ENCODE data around the gene SLC5A2.

SLC5A2 gene

GRCh38 chr16:31474173-31474714, 8.7 kb upstream of the SLC5A2 start:
- Histone ChIP-seq H3K27ac (peak overlapping the region in 1 of 2 donors; percentile 52), H3K4me3 (no peak overlapping the region)
- no peak for DNase-seq (ENCODE audit: low spot score)
- TF ChIP-seq, protein P1, sequence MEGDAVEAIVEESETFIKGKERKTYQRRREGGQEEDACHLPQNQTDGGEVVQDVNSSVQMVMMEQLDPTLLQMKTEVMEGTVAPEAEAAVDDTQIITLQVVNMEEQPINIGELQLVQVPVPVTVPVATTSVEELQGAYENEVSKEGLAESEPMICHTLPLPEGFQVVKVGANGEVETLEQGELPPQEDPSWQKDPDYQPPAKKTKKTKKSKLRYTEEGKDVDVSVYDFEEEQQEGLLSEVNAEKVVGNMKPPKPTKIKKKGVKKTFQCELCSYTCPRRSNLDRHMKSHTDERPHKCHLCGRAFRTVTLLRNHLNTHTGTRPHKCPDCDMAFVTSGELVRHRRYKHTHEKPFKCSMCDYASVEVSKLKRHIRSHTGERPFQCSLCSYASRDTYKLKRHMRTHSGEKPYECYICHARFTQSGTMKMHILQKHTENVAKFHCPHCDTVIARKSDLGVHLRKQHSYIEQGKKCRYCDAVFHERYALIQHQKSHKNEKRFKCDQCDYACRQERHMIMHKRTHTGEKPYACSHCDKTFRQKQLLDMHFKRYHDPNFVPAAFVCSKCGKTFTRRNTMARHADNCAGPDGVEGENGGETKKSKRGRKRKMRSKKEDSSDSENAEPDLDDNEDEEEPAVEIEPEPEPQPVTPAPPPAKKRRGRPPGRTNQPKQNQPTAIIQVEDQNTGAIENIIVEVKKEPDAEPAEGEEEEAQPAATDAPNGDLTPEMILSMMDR (IDR thresholded peaks at IDR 0.05), result no peak

- H3K27ac ChIP-seq, result no peak overlapping the region
- DNase-seq (ENCODE audit: low spot score), result no peak
- TF ChIP-seq, protein P1 (IDR thresholded peaks at IDR 0.05), result no peak
- H3K4me3 ChIP-seq, result no peak overlapping the region
Observed at GRCh38 chr16:31474773-31475738, 7.9 kb upstream of the SLC5A2 start.

- peak overlapping the region; percentile 47 for H3K4me3 ChIP-seq
- TF ChIP-seq, protein P1 (IDR thresholded peaks at IDR 0.05), result no peak
- H3K27ac ChIP-seq, result peak overlapping the region in 1 of 2 donors; percentile 46
- no peak for DNase-seq (ENCODE audit: low spot score)
Observed at GRCh38 chr16:31475946-31476302, 7.0 kb upstream of the SLC5A2 start.

- Histone ChIP-seq H3K4me3 (peak overlapping the region; percentile 47), H3K27ac (peak overlapping the region in 1 of 2 donors; percentile 46)
- no peak for DNase-seq (ENCODE audit: low spot score)
- TF ChIP-seq, protein P1 (IDR thresholded peaks at IDR 0.05), result no peak
Observed at GRCh38 chr16:31476303-31477219, 6.4 kb upstream of the SLC5A2 start.

DNA sequence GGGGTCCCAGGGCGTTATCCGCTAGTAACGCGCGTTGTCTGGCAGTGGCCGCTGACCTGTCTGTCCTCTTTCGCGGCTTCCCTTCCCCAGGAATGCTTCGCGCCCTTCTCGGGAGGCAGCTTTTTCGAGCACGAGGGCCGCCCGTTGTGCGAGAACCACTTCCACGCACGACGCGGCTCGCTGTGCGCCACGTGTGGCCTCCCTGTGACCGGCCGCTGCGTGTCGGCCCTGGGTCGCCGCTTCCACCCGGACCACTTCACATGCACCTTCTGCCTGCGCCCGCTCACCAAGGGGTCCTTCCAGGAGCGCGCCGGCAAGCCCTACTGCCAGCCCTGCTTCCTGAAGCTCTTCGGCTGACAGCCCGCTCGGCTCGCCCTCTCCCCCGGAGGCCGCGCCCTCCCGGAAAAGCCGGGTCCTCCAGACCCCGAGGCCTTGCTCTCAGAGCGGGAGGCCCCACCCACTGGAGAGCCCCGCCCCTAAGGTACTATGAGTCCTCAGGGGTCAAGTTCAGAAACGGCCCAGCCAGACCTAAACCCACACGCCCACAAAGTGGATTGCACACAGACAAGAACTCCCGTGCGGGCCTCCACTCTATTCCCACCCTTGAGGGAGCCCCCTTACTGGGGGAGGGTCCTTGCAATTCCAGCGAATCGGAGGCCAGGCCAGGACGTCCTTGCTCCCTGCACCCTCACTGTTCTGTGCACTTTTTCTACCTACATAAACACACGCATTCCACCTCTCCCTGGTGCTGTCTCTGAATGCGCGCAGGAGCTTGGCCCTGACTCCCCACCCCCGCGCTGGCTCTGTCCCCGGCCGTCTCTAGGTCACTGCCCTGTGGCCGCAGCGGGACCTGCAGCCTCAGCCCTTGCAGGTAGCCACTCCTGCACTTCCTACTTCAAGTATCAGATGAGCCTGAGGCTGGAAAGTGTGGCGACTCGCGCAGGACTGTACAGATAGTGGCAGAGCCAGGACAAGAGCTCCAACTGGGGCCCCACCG, 5.4 kb upstream of the SLC5A2 start:
- DNase-seq (ENCODE audit: low spot score), result no peak
- H3K27ac ChIP-seq, result peak overlapping the region in 1 of 2 donors; percentile 46
- TF ChIP-seq, protein P1 (IDR thresholded peaks at IDR 0.05), result no peak
- H3K4me3 ChIP-seq, result peak overlapping the region; percentile 47

DNA sequence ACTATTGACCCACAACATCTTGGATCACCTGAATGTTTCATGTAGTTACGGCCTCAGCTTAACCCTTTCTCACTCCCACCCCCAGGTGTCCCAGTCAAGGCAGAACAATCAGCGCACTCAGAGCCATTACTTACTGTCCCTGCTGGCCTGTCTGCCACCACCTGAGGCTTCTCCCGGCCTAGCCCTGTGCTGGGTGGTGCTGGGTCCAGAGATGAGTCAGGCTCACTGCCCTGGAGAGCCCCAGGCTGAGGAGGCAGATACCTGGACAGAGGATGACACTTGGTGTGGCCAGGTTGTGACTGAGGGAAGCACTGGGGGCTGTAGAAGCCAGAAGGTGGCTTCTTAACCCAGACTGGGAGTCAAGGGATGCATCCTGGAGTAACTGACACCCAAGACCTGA, 4.0 kb upstream of the SLC5A2 start:
- TF ChIP-seq, protein P1 (IDR thresholded peaks at IDR 0.05), result no peak
- no peak for DNase-seq (ENCODE audit: low spot score)
- Histone ChIP-seq H3K4me3 (no peak overlapping the region), H3K27ac (no peak overlapping the region)
